Suprapubic skin (tissue), 4 donors: ENCODE data around the gene CTNNBIP1.

Experiments used
- EP300 ChIP-seq: sonication (generic); formaldehyde crosslinking; IDR thresholded peaks from one replicate; pipeline ENCODE4 v1.6.1; 2017; ENCODE audit warnings: antibody characterized with exemption
- POLR2A ChIP-seq, 2 donors: fragments of 450-650 bp; IDR thresholded peaks; one replicate each; pipeline ENCODE4 v1.6.1; 2017; ENCODE audit warnings: antibody characterized with exemption in 2 of 2, mild to moderate bottlenecking in 2 of 2, moderate library complexity in 2 of 2
- POLR2AphosphoS5 ChIP-seq, 3 donors: sonication (generic); formaldehyde crosslinking; IDR thresholded peaks; one replicate each; pipeline ENCODE4 v1.6.1; 2017; ENCODE audit warnings: antibody characterized with exemption in 3 of 3
- TF ChIP-seq, protein P1 (sequence below), 2 donors: fragments of 200-600 bp in 1 of 2; fragments of 450-650 bp in 1 of 2; sonication (generic) in 1 of 2; IDR thresholded peaks; one replicate each; pipeline ENCODE4 v1.5.1; 2016 to 2019; ENCODE audit warnings: antibody characterized with exemption in 2 of 2, mild to moderate bottlenecking in 1 of 2, moderate library complexity in 1 of 2

DNA sequence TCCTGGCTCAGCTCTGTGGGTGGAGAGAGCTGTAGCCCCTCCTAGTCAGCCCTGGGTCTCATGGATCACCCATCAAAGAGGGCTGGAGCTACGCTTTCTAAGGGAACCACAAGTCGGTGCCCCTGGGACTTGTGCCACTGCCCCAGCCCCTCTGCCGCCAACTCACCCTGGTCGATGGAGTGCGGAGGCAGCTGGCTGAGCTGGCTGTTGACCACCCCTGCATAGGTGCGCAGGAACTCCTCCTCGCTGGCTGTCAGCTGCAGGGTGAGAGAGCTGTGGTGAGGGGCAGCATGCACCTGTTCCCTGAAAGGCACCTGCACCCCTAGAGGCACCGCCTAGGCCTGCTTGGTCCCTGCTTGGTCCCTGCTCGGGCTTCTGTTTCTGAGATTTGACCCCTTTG is 39.0 kb downstream of the CTNNBIP1 start:
- TF ChIP-seq EP300 (no peak), POLR2A (IDR thresholded peaks at IDR 0.05) (no peak), POLR2AphosphoS5 (IDR thresholded peaks at IDR 0.05) (no peak)
- TF ChIP-seq, protein P1, sequence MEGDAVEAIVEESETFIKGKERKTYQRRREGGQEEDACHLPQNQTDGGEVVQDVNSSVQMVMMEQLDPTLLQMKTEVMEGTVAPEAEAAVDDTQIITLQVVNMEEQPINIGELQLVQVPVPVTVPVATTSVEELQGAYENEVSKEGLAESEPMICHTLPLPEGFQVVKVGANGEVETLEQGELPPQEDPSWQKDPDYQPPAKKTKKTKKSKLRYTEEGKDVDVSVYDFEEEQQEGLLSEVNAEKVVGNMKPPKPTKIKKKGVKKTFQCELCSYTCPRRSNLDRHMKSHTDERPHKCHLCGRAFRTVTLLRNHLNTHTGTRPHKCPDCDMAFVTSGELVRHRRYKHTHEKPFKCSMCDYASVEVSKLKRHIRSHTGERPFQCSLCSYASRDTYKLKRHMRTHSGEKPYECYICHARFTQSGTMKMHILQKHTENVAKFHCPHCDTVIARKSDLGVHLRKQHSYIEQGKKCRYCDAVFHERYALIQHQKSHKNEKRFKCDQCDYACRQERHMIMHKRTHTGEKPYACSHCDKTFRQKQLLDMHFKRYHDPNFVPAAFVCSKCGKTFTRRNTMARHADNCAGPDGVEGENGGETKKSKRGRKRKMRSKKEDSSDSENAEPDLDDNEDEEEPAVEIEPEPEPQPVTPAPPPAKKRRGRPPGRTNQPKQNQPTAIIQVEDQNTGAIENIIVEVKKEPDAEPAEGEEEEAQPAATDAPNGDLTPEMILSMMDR (IDR thresholded peaks at IDR 0.05) = no peak
